ENCODE results near the gene ILDR1.

Gene ILDR1

DNA sequence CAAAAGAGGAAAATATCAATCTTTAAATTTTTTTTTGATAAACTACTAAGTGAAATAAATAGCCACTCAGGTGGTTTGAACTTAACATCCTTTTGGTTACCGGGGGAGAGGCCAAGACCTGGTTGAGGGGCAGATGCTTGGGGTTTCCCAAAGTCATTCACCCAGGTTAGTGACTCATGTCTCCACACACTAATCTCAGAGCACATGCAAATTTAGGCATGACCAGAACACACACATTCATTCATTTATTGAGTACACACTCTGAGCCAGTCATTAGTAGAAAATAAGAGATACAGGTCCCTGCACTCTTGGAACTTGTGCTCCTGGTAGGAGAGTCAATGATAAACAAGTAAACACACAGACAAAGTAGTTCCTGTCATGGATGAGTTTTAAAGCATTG is 7.3 kb downstream of the ILDR1 start:
- DNase-seq (ENCODE audit: low spot score), result peak; percentile 75

GRCh38 chr3:122013448-122013925 is 8.6 kb downstream of the ILDR1 start:
- no peak for DNase-seq (ENCODE audit: low spot score)

DNA sequence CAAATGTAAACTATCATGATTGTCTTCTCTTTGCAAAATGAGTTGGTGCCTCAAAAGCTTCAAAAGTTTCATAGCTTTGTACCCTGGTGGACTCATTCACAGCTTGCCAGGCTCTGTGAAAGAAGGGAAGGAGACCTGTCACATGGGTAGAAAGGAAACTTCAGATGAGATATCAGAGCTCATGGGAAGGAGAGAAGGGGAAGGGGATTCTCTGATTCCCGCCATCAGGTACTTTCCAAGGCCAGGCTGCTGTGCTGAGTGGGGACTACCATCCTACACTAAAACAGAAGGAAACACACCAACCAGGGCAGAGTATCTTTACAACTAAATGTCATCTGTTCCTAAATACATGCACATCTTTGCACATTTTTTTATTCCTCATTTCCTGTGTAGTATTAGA is 9.2 kb downstream of the ILDR1 start:
- DNase-seq (ENCODE audit: low spot score), result no peak

DNA sequence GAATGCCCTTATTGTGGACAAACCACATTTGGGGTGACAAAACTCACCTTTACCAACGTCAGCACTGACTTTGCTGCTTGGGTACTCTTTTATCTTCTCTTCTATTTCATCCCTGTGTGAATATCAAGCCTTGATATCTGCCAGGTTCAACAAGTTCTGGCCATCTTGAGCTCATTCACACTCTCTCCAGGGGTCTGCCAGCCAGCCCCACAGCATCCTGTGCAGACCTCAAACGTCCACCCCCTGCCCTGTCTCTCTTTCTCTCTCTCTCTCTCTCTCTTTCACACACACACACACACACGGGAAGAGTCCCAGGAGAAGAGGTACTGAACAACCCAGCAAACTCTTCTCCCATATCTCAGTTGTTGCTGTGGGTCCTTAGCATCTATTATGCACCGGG is 10.7 kb downstream of the ILDR1 start:
- DNase-seq (ENCODE audit: low spot score), result no peak

DNA sequence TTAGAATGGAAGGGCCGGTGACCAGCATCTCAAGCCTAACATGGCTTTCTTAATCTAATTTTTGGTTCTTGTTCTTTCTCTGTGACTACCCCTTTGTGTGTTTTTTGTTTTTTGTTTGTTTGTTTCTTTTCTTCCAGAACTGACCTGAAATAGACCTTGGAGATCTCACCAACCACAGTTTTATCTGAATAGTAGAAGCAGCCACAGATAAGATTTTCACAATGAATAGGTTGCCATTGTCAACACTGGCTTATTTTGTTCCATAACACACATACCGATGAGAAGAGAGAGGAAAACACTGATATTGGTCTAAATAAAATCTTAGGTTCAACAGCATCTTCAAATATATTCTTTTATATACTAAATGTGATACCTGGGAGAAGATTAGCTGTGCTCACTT is 11.5 kb downstream of the ILDR1 start:
- no peak for DNase-seq (ENCODE audit: low spot score)

- no peak for DNase-seq (ENCODE audit: low spot score)
Observed at GRCh38 chr3:122008166-122008565, 13.9 kb downstream of the ILDR1 start.

DNA sequence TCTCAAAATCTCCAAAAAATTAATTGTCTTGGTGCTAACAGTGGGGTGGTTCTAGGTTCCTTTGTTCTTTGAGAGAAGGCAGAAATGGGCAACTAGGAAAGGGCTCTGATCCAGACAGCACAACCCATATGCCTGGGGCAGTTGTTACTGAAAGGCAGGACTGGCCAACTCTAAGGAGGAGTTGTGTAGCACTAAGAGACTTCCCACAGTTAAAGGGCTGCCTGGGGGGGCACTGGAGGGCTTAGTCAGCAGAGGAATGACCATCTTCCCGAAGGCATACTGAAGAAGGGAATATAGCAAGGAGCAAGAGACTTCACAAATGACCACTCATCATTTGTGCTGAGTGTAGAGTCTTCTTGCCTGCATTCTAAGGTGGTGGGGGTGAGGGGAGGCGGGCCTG is 15.8 kb downstream of the ILDR1 start:
- no peak for DNase-seq (ENCODE audit: low spot score)

- DNase-seq (ENCODE audit: low spot score), result peak; percentile 59
Observed at GRCh38 chr3:122004991-122005565, 17.0 kb downstream of the ILDR1 start.

DNA sequence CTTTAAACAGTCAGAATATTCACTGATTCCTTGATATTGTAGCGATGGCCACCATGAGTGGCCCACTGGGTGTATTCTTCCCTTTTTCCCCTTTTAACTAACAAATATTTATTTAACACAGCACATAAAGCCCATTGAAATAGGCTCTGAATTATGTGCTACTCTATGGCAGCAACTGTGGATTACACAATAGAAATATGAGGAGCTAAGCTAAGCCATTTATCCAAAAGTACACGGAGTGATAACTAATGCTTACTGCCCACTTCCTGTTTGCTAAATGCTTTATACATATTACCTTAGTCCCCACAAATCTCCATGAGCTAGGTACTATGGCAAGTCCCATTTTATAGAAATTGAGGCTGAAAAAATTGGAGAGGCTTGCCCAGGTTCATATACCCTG is 17.9 kb downstream of the ILDR1 start:
- no peak for DNase-seq (ENCODE audit: low spot score)

- DNase-seq (ENCODE audit: low spot score), result no peak
Observed at GRCh38 chr3:122003606-122004005, 18.4 kb downstream of the ILDR1 start.

GRCh38 chr3:122003112-122003511 is 18.9 kb downstream of the ILDR1 start:
- DNase-seq (ENCODE audit: low spot score), result no peak

DNA sequence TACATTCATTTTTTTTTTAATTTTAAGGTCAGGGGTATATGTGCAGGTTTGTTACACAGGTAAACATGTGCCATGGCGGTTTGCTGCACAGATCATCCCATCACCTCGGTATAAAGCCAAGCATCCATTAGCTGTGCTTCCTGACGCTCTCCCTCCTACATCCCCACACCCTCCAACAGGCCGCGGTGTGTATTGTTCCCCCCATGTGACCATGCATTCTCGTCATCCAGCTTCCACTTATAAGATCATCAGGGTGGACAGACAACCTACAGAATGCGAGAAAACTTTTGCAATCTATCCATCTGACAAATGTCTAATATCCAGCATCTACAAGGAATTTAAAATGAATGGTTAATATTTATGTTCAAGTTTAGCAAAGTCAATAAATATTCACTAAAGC is 19.4 kb downstream of the ILDR1 start:
- DNase-seq (ENCODE audit: low spot score), result no peak

DNA sequence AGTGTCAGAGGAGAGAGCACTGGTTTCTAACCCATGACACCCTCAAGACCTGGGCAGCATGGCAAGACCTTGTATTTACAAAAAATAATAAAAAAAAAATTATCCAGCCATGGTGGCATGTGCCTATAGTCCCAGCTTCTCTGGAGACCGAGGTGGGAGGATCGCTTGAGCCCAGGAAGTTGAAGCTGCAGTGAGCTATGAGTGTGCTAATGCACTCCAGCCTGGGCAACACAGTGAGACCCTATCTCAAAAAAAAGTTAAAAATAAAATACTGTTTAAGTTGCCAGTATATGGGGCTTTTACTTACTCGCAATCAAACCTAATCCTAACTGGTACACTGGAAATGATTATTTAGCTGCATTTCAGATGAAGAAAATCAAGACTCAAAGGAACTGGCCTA is 20.2 kb downstream of the ILDR1 start:
- DNase-seq (ENCODE audit: low spot score), result no peak

GRCh38 chr3:122000936-122001605 is 21.0 kb downstream of the ILDR1 start:
- no peak for DNase-seq (ENCODE audit: low spot score)

DNA sequence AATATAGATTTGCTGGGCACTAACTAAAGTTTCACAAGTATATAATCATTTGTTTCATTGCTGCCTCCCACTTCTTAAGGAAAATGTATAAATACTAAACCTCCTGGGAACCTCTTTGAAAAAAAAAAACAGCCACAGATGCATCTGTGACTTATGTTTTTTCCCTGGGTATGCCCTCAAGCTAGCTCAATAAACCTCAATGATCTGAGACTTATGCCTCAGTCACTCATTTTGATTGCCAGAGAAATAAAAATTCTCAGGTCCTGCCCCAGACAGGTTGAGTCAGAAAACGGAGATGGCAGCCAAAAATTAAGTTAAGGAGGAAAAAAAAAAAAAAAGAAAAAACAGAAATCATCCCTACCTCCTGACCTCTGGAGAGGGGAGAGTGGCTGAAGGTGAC is 22.1 kb downstream of the ILDR1 start:
- DNase-seq (ENCODE audit: low spot score), result no peak

DNA sequence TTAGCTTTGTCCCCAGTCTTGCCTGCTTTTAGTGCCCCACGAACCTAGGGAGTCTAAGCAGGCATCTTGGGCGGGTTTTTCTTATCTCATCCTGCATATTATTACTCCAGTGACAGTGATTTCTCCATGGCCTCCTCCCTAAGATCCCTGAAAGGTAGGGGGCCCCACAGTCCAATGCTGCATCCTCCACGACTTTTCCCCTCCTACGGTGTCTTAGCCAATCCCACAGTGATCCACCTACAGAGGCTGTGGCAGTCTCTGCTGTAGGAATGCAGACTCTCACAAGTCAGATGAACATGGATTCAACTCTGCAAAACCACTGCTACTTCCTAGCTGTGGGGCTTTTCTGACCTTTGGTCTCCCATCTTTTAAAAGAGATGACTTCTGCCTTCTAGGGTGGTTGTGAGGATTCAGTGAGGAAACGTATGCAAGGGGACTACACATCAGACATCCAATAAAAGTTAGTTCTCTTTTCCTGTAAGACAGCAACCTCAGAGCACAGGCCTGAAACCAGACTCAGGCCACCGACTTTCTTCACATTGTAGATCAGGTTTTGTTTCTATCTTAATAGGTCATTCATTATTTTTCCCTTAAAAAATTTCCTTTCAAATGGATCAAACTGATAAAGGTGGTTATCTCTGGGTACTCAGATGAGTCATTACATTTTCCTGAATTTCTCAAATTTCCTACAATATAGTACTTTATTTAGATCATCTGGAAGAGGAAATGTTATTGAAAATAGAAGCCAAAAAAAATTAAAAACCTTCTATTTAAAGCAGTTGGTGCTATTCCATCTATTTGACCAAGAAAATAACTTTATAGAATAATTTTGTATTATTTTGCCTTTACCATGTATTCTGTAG is 23.2 kb downstream of the ILDR1 start:
- DNase-seq (ENCODE audit: low spot score), result no peak

DNA sequence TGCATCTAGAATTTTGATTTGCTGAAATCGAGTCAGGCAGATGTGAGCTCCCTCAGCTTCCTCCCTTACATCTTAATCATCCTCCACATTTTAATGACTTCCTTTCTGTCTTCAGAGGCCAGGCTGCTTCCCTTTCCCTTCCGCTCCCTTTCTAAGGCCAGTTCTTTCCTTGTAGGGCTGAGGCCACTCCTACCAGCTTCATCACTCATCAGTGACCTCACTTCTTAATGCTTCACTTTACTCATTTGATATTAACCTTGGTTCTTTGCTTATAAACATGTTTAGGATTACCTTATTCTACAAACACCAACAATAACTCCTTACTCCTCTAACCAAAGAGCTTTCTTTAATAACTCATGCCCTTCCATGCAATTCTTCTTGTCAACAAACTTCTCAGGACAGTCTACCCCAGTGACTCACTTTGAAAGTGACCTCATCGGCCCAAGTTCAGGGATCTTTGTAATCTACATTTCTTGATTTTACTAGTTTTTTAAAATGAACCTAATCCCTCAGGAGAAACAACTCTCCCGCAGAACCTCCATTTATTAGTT is 23.9 kb downstream of the ILDR1 start:
- peak; percentile 51 for DNase-seq (ENCODE audit: low spot score)

DNA sequence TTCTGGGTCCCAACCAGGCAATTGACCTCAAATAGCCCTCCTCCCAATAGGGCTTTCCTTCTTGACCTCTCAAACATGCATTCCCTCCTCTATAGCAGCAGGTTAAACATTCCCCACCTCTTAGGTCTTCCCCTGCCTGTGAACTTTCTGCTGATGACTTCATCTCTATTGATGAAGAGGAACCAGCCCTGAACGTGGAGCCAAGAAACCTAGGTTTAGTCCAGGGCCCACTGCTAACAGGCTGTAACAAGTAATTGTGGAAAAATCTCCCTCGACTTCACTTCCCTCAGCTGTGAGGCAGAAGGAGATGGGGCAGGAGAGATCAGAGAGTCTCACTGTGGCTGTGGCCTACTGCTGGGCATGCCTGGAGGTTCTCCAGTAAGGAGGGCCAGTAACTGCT is 24.7 kb downstream of the ILDR1 start:
- no peak for DNase-seq (ENCODE audit: low spot score)

DNA sequence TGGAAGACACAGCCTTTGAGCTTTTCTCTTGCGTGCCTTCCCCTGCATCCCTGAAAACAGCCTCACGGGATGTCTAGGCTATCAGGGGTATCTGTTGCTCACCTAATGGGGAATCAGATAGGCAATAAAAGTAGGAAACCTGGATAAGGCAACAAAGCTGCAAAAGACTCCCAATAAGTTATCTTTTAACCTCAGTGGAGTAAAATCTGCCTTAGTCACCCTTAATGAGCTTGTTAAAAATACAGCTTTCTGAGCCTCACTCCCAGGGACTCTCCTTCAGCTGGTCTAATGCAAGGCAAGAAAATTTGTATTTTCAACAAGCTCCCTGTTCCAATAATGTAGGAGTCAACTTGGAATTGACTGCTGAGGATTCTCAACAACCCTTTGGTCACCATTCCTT is 25.6 kb downstream of the ILDR1 start:
- DNase-seq (ENCODE audit: low spot score), result no peak

GRCh38 chr3:121995161-121996137 is 26.6 kb downstream of the ILDR1 start:
- DNase-seq (ENCODE audit: low spot score), result peak; percentile 57

DNA sequence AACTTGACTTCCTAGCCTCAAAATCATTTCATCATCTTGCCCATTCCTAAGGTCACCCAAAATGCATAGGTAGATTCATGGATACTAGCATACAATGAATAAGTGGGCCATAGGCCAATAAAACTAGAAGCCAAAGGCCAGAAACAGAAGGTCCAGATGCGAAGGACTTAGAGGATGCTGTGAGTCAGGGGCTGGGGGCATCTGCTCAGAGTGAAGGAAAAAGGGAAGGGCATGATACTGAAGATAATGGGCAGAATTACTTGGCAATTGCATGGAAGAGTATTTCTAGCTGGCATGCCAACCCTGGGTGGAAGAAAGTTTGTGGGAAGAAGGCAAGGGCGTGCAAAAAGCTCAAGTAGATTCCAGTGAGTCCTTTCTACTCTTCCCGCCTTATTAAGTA is 27.5 kb downstream of the ILDR1 start:
- no peak for DNase-seq (ENCODE audit: low spot score)

Data from activated CD4-positive, alpha-beta T cell treated with anti-CD3 and anti-CD28 coated beads, Interleukin-2, Interleukin-4, amounts not matched to agents 100 ng/mL and 50 ng/mL, durations not matched to agents 16 hours and 8 hours (primary cell).